ENCODE data around the gene YKT6. TPM values are rescaled to one million over a fixed set of nuclear protein-coding genes. Genes with fewer than 3 reads are reported as not detected.

YKT6 gene
- total and polyA plus RNA-seq, 2 donors (not counting 3 experiments of a cell fraction or from before 2014, with no cell fraction given): 117 to 120 TPM

GRCh38 chr7:44193011-44193802 lies 7.6 kb upstream of the YKT6 start:
- Histone ChIP-seq H4K20me1 (replicated peaks; ENCODE audit: control insufficient read depth, extremely low read depth, insufficient read depth, low read length) (no peaks in the 10 kb centered on the region), H3K79me2 (ENCODE audit: control insufficient read depth, insufficient read depth, low read length) (no peaks in the 10 kb centered on the region), H3K36me3 (ENCODE audit: control insufficient read depth in 2 of 2, extremely low read depth in 1 of 2, insufficient read depth in 2 of 2, low read length in 2 of 2) (no peaks in the 10 kb centered on the region), H3K9ac (replicated peaks; ENCODE audit: extremely low read depth, insufficient read depth, low read length) (no peak overlapping the region), H3K27ac (ENCODE audit: insufficient read depth, low read depth, low read length) (no peak overlapping the region), H3K27me3 (ENCODE audit: control insufficient read depth in 2 of 2, insufficient read depth in 2 of 2, low read length in 2 of 2) (peaks cover 7 to 20% of the 10 kb centered on the region in 2 experiments), H3K9me3 (replicated peaks; ENCODE audit: control insufficient read depth, insufficient read depth, low read length) (no peaks in the 10 kb centered on the region), H3K9me1 (replicated peaks; ENCODE audit: control insufficient read depth, extremely low read depth, insufficient read depth, low read length) (no peaks in the 10 kb centered on the region), H2AFZ (ENCODE audit: low read depth, low read length) (no peak overlapping the region), H3K4me3 (replicated peaks in 1 of 3; ENCODE audit: insufficient read depth in 1 of 3, low read depth in 1 of 3, low read length in 3 of 3) (no peak overlapping the region), H3K4me1 (ENCODE audit: control insufficient read depth, extremely low read depth, insufficient read depth, low read length) (no peaks in the 10 kb centered on the region), H3K4me2 (ENCODE audit: insufficient read depth, low read length) (no peak overlapping the region)
- dilution Hi-C loops (cut with MboI; ENCODE audit: extremely low pct_ligation_motif_present, low sequenced_read_pairs) (no loop called here), intact Hi-C loops (cut with micrococcal nuclease) (no loop called here)
- ChIA-PET POLR2A (no interaction called here), CTCF (interaction anchor here (4.9 kb wide), 1 partner anchor 121 kb away, joined by 60 read pairs; no protein-coding TSS in a partner anchor)
- TF ChIP-seq POLR2A (IDR thresholded peaks at IDR 0.05; ENCODE audit: low read depth, low read length) (no peak), CTCF (IDR thresholded peaks at IDR 0.05; ENCODE audit: extremely low read depth in 1 of 2, insufficient read depth in 1 of 2, low read depth in 1 of 2, low read length in 2 of 2) (no peak), POLR2AphosphoS5 (IDR thresholded peaks at IDR 0.05; ENCODE audit: insufficient read depth, low read depth, low read length) (no peak), FOS (IDR thresholded peaks at IDR 0.05; ENCODE audit: borderline replicate concordance, insufficient read depth, low read length) (no peak), MYC (IDR thresholded peaks at IDR 0.05; ENCODE audit: low read depth, low read length) (no peak), JUN (IDR thresholded peaks at IDR 0.05; ENCODE audit: borderline replicate concordance, insufficient read depth, insufficient read length, low read depth) (no peak), EZH2 (IDR thresholded peaks at IDR 0.05; ENCODE audit: borderline replicate concordance, low read depth, low read length, severe bottlenecking) (no peak), GATA2 (IDR thresholded peaks at IDR 0.05; ENCODE audit: insufficient read depth, insufficient read length, low read depth, low read length) (no peak)
- TF ChIP-seq, protein P1, sequence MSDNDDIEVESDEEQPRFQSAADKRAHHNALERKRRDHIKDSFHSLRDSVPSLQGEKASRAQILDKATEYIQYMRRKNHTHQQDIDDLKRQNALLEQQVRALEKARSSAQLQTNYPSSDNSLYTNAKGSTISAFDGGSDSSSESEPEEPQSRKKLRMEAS (IDR thresholded peaks at IDR 0.05; ENCODE audit: insufficient read depth, insufficient read length): no peak
- BruUV-seq (replicated peaks): no TSS peak
- FAIRE-seq (no peak), DNase-seq (ENCODE audit: low read depth, low spot score) (no peak)

Data from endothelial cell of umbilical vein (primary cell).